Measurements from ENCODE around the gene HBEGF.

DNA sequence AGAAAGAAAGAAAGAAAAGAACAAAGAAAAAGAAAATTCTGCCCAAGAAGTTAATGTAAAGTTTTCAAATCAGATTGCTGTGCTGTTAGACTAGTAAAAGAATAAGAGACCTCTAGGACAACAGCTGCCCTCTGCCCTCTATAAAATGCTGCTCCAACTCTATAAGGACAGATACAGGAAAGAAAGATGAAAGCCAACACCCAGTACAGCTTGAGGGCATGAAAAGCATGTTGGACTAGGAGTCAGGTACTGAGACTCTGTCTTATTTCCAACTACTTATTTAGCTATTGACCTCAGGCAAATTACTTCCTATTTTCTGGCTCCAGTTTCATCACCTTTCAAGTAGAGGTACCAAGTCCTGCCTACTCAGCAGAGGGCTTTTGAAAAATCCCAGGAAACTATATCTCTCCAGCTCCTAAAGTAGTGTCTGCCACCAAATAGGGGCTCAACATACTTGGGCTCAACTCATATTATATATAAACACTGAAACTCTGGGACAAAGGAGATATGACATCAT is 5.7 kb downstream of the HBEGF start:
- TF ChIP-seq BHLHE40 (IDR thresholded peaks at IDR 0.05; ENCODE audit: borderline replicate concordance): no peak
- no peak for TF ChIP-seq FOXA1 (IDR thresholded peaks at IDR 0.05)
- TF ChIP-seq, protein P1, sequence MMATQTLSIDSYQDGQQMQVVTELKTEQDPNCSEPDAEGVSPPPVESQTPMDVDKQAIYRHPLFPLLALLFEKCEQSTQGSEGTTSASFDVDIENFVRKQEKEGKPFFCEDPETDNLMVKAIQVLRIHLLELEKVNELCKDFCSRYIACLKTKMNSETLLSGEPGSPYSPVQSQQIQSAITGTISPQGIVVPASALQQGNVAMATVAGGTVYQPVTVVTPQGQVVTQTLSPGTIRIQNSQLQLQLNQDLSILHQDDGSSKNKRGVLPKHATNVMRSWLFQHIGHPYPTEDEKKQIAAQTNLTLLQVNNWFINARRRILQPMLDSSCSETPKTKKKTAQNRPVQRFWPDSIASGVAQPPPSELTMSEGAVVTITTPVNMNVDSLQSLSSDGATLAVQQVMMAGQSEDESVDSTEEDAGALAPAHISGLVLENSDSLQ (IDR thresholded peaks at IDR 0.05): no peak
- TF ChIP-seq FOXM1 (IDR thresholded peaks at IDR 0.05; ENCODE audit: borderline replicate concordance): no peak
- no peak for TF ChIP-seq ZNF384 (IDR thresholded peaks at IDR 0.05)
- TF ChIP-seq SP1 (IDR thresholded peaks at IDR 0.05): no peak
- TF ChIP-seq TARDBP (IDR thresholded peaks at IDR 0.05): no peak
- no peak for TF ChIP-seq FOXK2 (IDR thresholded peaks at IDR 0.05)
- no peak for TF ChIP-seq ARNT (IDR thresholded peaks at IDR 0.05)
